NCI-H2081 (cell line): ENCODE results near the gene CREB5.
A peak's percentile ranks its signal among the peaks of the same experiment; 100 is the strongest.
"Not testable (repeated sequence)": the region's sequence is repeated elsewhere in the genome, so short reads cannot be mapped to it uniquely, and the experiment has no call there.

ENCODE experiments used
- DNase-seq, 2 experiments: peaks; one replicate each; lab custom pipeline; 2025; lab: John Stamatoyannopoulos, UW

CREB5 gene

GRCh38 chr7:28550580-28551186 is 138.4 kb downstream of the CREB5 start:
- DNase-seq, result peak in 1 of 2 experiments; percentile 5

GRCh38 chr7:28551331-28551730 is 139.0 kb downstream of the CREB5 start:
- DNase-seq, result no peak

DNA sequence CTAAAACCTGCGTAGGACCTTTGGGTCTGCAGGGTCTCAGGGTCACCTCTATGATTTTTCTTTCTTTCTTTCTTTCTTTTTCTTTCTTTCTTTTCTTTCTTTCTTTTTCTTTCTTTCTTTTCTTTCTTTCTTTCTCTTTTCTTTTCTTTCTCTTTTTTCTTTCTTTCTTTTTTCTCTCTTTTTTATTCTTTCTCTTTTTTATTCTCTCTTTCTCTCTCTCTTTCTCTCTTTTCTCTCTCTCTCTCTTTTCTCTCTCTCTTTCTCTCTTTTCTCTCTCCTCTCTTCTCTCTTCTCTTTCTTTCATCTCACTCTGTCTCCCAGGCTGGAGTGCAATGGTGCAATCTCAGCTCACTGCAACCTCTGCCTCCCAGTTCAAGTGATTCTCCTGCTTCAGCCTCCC is 139.4 kb downstream of the CREB5 start:
- not testable (repeated sequence) for DNase-seq

- DNase-seq, result peak in 1 of 2 experiments; percentile 44
These were observed 142.6 kb downstream of the CREB5 start for GRCh38 chr7:28554802-28555471.

- DNase-seq, result no peak
These were observed 143.7 kb downstream of the CREB5 start for GRCh38 chr7:28556025-28556424.

GRCh38 chr7:28556671-28557070 is 144.4 kb downstream of the CREB5 start:
- no peak for DNase-seq

DNA sequence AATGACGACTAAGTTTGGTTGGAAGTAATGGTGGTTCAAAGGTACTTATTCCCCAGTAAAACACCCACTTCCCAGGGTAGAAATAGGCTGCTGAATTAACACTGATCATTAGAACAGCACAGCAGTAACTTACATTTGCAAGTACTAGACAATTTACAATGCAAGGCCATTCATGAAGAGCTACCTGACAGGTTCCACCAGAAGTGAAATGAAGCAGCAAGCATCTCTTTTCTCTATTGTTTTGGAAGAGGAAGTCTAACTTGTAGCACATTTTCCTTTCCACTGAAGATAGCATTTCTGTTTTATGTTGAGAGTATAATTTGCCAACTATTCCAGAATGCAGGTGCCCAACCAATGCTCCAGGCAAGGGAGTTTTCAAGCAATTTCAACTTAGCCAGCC is 145.9 kb downstream of the CREB5 start:
- DNase-seq, result no peak

- no peak for DNase-seq
These were observed 148.4 kb downstream of the CREB5 start for GRCh38 chr7:28560767-28561166.

DNA sequence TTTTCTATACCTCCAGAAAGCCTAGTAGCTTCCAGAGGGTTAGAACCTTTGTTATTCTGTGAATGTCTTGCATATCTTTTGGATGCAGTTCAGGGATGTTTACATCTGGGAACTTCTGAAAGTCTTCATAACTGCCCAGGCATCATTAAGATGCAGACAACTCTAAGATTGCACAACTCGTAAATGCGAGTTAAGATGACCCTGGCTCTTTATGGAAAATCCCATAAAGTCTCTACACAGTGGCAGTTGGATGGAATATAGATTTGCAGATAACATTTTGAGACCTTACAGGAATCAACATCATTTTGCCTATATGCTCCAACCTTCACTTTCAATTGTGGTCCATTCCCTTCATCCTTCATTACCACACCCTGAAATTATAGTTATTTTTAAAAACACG is 151.7 kb downstream of the CREB5 start:
- no peak for DNase-seq

DNA sequence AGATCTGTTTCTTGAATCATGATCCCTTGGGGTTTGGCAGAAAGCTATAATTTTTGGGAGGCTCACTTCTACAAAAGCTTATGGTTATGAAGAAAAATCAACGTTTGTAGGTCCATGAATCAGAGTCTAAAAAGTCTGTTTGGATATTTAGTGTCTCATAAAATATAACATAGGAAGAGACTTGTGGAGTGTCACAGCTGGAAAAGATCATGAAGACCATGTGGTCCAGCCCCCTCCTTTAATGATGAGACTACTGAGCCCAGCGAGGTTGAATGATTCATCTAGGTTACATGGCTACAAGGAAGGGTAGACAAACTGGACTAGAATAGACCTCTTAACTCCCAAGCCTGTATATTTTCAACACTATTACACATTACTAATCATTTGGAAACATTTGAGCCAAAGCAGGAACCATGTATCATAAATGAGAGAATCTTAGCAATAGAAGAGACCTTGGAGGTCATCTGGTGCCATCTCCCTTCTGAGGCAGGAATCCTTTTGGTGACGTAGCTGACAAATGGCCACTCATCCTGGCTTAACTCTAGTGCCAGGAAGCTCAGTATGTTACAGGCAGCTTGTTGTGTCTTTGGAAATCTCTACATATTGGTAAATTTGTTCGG is 152.5 kb downstream of the CREB5 start:
- DNase-seq, result no peak

- no peak for DNase-seq
These were observed 153.7 kb downstream of the CREB5 start for GRCh38 chr7:28565980-28566379.

DNA sequence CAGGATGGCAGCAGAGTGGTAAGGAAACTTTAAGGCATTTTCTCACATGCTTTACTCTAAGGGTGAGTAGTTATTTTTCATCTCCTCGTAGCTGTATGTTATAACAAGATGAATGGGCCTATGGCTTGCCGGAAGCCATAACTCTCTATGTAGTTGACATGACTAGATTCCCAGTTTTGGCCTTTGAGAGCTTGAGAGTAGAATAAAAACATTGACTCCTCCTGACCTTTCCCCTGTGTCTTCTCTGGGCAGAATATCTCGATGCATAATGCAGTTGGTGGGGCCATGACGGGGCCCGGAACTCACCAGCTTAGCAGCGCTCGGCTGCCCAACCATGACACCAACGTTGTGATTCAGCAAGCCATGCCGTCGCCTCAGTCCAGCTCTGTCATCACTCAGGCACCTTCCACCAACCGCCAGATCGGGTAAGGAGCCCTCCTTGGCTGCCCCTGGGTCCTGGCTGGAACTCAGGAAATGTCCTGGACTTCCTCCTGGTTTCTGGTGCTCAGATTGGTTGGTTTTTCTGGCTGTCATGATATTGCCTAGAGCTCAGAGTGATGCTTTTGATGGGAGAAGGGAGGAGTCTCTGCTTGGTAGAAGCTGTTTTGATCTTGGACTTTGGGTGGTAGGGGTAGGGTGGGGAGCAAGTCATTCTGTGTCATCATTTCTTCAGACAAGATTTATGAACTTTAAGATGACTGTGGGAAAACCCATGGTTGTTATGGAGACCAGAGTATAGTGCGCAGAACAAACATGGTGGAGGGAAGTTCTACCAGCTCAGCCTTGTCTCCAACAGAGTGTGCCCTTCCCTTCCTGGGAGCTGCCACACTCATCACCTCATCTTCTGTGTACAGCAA is 158.0 kb downstream of the CREB5 start:
- DNase-seq, result no peak

- no peak for DNase-seq
These were observed 158.6 kb downstream of the CREB5 start for GRCh38 chr7:28570970-28571288.

DNA sequence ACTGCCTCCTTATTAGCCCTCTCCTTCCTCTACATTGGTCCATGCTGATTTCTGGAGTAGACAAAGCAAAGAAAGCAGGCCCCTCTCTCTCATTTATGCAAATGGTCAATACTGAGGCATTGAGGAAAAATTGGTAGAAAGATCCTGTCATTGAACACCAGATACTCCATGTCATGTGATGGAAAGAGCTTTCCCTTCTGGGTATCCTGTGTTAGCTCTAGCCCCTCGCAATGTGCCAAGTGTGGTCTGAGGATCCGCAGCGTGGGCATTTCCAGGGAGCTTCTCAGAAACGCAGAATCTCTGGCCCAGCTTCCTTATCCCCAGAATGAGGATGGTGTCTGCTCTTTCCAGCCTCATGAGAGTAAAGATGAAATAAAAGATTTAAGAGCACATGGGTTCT is 159.1 kb downstream of the CREB5 start:
- no peak for DNase-seq

DNA sequence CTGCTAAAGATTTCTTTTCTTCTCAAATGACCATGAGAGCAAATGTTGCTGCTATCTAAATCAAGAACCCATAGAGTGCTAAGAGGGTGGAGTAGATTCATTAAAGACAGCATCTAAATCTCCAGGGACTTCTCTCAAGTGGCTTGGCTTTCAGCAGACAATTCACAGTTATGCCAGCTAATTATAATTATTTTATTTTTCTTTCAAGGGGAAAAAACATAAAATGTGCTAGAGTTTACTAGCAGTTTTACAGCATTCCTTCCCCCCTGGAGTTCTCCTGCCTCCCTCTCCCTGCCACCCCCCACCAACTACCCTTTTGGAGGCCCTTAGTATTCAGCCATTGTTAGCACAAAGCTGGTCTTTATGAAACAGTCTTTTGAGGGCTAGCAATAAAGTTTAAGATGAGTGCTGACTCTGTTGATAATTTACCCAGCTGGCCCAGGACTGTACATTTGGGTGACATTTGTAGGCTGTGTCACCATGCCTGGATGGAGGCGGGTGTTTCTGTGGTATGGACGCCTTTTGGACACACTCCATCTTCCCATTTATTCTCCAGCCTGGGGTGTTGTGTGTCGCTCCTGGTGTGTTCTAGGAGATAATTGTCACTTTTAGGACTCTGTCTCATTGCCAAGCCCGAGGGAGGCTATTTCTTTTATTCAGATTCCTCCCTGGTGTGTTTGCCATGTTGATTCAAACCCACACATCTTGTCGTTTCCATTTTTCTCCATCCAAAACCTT is 160.2 kb downstream of the CREB5 start:
- DNase-seq, result peak; percentile 93 to 98

DNA sequence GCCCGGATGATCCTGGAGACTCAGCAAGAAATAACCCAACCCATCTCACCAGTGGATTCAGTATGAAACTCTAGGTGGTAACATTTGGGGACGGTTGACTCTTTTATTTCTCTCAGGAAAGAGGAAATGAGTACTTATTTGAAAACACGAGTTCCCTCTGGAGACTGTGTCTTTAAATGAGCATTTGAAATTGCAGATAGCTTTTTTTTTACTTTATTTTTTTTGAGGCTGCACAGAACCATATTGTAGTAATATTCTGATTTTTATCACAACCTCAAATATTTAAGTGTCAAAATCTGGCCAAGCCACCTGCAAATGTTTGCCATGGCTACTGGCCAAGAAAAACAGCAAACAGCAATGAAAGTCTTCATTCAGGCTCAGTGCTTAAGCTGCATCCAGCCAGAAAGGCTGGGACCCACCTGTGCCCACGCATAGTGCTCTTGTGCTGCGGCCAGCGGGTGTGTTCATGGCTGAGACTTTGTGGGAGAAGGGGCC is 160.8 kb downstream of the CREB5 start:
- DNase-seq, result peak; percentile 85 to 96

DNA sequence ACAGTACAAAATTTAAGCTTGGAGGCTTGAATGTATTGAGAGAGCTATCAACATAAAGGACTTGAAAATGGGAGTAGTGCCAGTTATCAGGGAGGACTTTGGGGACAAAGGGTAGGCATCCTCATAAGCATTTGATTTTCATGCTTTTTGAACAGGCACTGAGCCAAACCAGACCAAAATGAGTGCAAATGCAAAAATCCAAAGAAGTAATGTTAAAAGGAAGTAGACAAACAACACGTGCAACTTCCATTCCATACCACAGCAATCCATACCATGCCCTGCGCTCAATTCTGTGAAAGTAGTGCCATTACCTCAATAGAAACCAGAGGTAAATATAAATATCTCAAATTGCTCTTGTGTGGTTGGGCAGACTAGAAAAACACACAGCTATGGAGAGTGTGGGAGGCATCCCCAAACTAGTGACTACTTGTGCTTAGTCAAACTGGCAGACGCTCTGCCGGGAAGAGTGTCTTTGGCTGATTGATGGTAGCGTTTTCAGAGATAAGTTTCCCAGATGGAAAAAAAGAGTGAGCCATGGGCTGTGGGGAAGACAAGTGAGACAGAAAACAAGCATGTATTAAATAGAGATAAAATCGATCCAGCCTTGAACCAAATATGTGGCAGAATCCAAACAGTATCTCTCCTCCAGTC is 161.5 kb downstream of the CREB5 start:
- peak in 1 of 2 experiments; percentile 48 for DNase-seq

DNA sequence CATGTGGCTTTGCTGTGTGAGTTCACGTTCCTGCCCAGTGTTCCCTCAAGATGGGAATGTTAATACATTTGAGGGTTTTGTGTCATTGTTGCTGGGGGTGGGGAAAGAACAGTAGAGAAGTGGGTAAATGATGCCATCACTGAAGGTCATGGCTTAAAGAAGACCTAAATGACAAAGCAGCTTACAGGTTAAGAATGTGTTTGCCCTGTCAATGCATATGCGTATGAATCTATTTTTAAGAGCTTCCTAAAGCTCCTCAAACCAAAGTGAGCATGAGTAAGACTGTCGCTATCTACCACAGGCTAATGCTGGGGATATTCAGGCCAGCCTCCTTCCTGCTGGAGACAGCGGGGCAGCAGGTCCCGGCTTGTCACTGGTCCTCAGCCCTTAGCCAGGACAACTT is 162.9 kb downstream of the CREB5 start:
- DNase-seq, result no peak

GRCh38 chr7:28576656-28577055 is 164.3 kb downstream of the CREB5 start:
- no peak for DNase-seq

DNA sequence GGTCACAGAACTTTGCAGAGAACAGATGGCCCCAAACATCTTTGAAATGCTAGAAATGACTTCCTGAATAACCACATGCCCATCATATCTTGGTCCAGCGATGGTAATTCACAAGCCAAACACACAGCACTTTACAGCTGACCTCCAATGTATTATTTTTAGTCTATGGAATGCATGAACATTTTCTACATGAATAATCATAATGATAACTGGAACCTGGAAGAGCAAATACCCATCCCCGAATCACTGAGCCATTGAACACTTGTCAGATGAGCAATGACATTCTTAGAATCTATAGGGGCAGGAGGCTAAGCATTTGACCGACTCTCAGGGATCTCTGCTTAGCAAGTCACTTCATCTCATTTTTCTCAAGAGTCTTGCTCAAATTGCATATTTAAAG is 167.3 kb downstream of the CREB5 start:
- DNase-seq, result no peak

GRCh38 chr7:28580665-28581064 is 168.3 kb downstream of the CREB5 start:
- DNase-seq, result no peak
